Body of pancreas (tissue), 4 donors: Measurements from ENCODE around the gene ARNT2.

Source experiments
- POLR2A ChIP-seq, 3 donors: fragments of 450-650 bp; IDR thresholded peaks; one replicate each; pipeline ENCODE4 v1.6.1; 2016; ENCODE audit warnings: antibody characterized with exemption in 3 of 3, mild to moderate bottlenecking in 2 of 3
- TF ChIP-seq, protein P1 (sequence below), 7 experiments: fragments of 450-650 bp in 4 of 7; fragments of 200-600 bp in 3 of 7; sonication (generic) in 3 of 7; IDR thresholded peaks; one replicate each; pipeline ENCODE4 v1.5.1; 2016 to 2019; ENCODE audit warnings: antibody characterized with exemption in 7 of 7

DNA sequence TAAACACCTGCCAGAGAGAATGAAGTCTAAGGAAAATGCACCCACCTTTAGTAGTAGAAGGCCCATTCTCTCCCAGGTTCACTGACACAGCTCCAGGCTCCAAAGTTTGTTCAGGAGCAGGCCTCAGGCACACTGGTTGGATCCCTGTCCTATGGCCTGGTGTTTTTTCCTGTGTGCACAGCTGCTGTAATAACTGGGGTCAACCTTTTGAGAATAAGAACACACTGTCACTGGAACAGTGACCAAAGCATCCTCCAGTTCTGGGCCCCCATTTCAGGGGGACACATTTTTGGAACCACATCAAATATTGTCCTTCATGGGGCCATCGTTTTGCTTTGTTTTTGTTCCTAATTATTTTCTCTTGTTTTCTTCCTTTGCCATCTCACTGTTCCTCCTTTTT lies 95.8 kb downstream of the ARNT2 start:
- TF ChIP-seq, protein P1, sequence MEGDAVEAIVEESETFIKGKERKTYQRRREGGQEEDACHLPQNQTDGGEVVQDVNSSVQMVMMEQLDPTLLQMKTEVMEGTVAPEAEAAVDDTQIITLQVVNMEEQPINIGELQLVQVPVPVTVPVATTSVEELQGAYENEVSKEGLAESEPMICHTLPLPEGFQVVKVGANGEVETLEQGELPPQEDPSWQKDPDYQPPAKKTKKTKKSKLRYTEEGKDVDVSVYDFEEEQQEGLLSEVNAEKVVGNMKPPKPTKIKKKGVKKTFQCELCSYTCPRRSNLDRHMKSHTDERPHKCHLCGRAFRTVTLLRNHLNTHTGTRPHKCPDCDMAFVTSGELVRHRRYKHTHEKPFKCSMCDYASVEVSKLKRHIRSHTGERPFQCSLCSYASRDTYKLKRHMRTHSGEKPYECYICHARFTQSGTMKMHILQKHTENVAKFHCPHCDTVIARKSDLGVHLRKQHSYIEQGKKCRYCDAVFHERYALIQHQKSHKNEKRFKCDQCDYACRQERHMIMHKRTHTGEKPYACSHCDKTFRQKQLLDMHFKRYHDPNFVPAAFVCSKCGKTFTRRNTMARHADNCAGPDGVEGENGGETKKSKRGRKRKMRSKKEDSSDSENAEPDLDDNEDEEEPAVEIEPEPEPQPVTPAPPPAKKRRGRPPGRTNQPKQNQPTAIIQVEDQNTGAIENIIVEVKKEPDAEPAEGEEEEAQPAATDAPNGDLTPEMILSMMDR (IDR thresholded peaks at IDR 0.05) = no peak
- no peak for TF ChIP-seq POLR2A (IDR thresholded peaks at IDR 0.05)
